Measurements from ENCODE around the gene EWSR1. TPM values are rescaled to one million over a fixed set of nuclear protein-coding genes. Genes with fewer than 3 reads are reported as not detected.
A peak's percentile ranks its signal among the peaks of the same experiment; 100 is the strongest.

The EWSR1 gene
- total and polyA plus RNA-seq, 2 of the 4 experiments (the other 2 are of a cell fraction), result 243 to 518 TPM

DNA sequence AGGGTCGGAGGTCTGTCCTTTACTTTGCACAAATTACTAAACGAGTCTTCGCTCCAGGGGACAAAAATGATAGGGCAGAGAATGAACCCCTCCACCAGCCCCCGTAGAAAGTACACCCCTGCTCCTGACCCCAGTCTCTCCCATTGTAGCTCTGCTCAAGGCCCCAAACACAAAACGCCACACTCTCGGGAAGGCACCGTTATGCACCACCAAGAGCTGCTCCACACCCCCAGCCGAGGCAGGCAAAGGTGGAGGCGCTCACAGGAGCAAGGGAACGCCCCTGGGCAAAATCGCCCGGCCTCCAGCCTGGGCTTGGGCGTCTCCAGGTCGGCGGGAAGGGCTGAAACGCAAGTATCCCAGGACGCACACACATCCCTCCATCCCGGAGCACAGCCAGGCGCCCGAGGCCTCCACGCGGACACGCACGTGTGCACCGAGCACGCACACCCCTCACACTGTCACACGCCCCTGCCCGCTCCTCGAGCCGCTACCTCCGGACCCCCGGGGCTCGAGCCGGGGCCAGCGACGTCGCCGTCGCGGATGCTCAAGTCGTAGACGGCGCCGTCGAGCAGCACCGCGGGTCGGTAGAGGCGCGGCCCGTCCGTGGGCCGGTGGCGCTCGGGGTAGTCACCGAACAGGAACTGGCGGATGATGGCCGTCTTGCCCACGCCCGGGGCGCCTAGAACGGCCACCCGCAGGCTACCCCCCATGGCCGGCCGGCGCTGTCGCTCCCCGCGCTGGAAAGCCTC, 46.6 kb downstream of the EWSR1 start:
- Histone ChIP-seq H2AFZ (replicated peaks; ENCODE audit: low read length, poor library complexity) (peak overlapping the region; percentile 43), H3K4ac (ENCODE audit: low read depth, low read length) (no peak overlapping the region), H3K56ac (ENCODE audit: extremely low read depth, insufficient read depth, low read length) (no peak overlapping the region), H3K9me1 (ENCODE audit: insufficient read depth, low read length) (0 out of 2 replicates have a peak, but pooled peaks cover 5% of the 10 kb centered on the region), H2BK20ac (ENCODE audit: low read depth, low read length) (no peak overlapping the region), H2AK5ac (ENCODE audit: low read depth, low read length) (no peak overlapping the region), H3K27ac (ENCODE audit: insufficient read depth, low read length) (no peak overlapping the region), H3K23ac (ENCODE audit: low read depth, low read length) (no peak overlapping the region; the same call in 1 of the 2 replicates), H4K5ac (ENCODE audit: low read depth, low read length) (no peak overlapping the region), H2BK5ac (ENCODE audit: low read depth, low read length, poor library complexity, severe bottlenecking) (no peak overlapping the region), H3K9ac (ENCODE audit: low read depth, low read length) (no peak overlapping the region), H4K20me1 (ENCODE audit: insufficient read depth, low read length) (peaks cover 31% of the 10 kb centered on the region), H3K9me3 (ENCODE audit: control insufficient read depth, insufficient read depth, low read length) (no peaks in the 10 kb centered on the region), H2BK120ac (ENCODE audit: low read depth, low read length) (no peak overlapping the region), H3K4me2 (ENCODE audit: low read depth, low read length) (no peak overlapping the region), H3K4me3 (ENCODE audit: insufficient read depth, low read depth, low read length) (no peak overlapping the region), H4K8ac (ENCODE audit: low read depth in 2 of 2, low read length in 2 of 2) (no peak overlapping the region), H3K27me3 (ENCODE audit: control insufficient read depth, insufficient read depth, low read length) (peaks cover 47% of the 10 kb centered on the region), H2BK15ac (ENCODE audit: low read depth, low read length) (no peak overlapping the region), H4K91ac (ENCODE audit: insufficient read depth, low read depth, low read length) (no peak overlapping the region), H3K79me1 (ENCODE audit: low read depth in 1 of 2, low read length in 2 of 2) (peaks cover 0 to 16% of the 10 kb centered on the region in 2 experiments; a peak in 2 of 4 replicates), H2AK9ac (replicated peaks; ENCODE audit: low read depth, low read length, poor library complexity) (no peak overlapping the region), H3K4me1 (ENCODE audit: control insufficient read depth, insufficient read depth, low read length) (peaks cover 4% of the 10 kb centered on the region), H3K14ac (replicated peaks; ENCODE audit: low read depth, low read length) (no peak overlapping the region), H3K18ac (ENCODE audit: low read depth, low read length) (no peak overlapping the region), H3K36me3 (ENCODE audit: control insufficient read depth, insufficient read depth, low read length) (peaks cover 2% of the 10 kb centered on the region; the same call in 1 of the 2 replicates)
- dilution Hi-C loops (cut with HindIII; ENCODE audit: low sequenced_read_pairs, unreplicated experiment) (no loop called here), in situ Hi-C loops (cut with MboI; ENCODE audit: low sequenced_read_pairs) (no loop called here), intact Hi-C loops (cut with micrococcal nuclease) (no loop called here)
- BruUV-seq (replicated peaks), result no TSS peak
- ChIA-PET POLR2A (ENCODE audit: unreplicated experiment) (no interaction called here), CTCF (no interaction called here)
- 7% methylated on average over 26 of the region's 69 CpGs; no CpG with 5 or more reads in 1 of the 2 experiments for WGBS, 2 experiments (ENCODE audit: extremely low coverage in 2 of 2, insufficient read length in 1 of 2)
- DNase-seq, result no peak
- TF ChIP-seq CEBPB (IDR thresholded peaks at IDR 0.05; ENCODE audit: low read depth, low read length) (no peak), RFX5 (IDR thresholded peaks at IDR 0.05; ENCODE audit: low read depth, low read length) (no peak), POLR2A (IDR thresholded peaks at IDR 0.05; ENCODE audit: low read depth, low read length) (no peak), CHD1 (IDR thresholded peaks at IDR 0.05; ENCODE audit: low read depth, low read length) (no peak), NFE2L2 (IDR thresholded peaks at IDR 0.05; ENCODE audit: low read depth, low read length) (no peak), RCOR1 (IDR thresholded peaks at IDR 0.05; ENCODE audit: insufficient replicate concordance, low read length) (no peak), MAZ (IDR thresholded peaks at IDR 0.05; ENCODE audit: borderline replicate concordance, low read depth, low read length) (no peak), FOS (IDR thresholded peaks at IDR 0.05; ENCODE audit: low read depth, low read length) (no peak), SMC3 (IDR thresholded peaks at IDR 0.05; ENCODE audit: low read depth, low read length) (no peak), RAD21 (IDR thresholded peaks at IDR 0.05; ENCODE audit: low read length) (no peak)
- TF ChIP-seq, protein P1, sequence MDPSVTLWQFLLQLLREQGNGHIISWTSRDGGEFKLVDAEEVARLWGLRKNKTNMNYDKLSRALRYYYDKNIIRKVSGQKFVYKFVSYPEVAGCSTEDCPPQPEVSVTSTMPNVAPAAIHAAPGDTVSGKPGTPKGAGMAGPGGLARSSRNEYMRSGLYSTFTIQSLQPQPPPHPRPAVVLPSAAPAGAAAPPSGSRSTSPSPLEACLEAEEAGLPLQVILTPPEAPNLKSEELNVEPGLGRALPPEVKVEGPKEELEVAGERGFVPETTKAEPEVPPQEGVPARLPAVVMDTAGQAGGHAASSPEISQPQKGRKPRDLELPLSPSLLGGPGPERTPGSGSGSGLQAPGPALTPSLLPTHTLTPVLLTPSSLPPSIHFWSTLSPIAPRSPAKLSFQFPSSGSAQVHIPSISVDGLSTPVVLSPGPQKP (IDR thresholded peaks at IDR 0.05; ENCODE audit: borderline replicate concordance, low read depth, low read length), result no peak
- ATAC-seq (ENCODE audit: low read depth), result no peak

All from IMR-90 (cell line).